Adipose tissue (tissue), 3 donors: ENCODE results near the gene AQP1. TPM values are rescaled to one million over a fixed set of nuclear protein-coding genes. Genes with fewer than 3 reads are reported as not detected.

Experiments used
- H3K27ac ChIP-seq: one replicate; pipeline ENCODE4 v1.5.1; 2013; ENCODE audit warnings: low read depth, low read length
- WGBS, 3 donors: extraction: QIAGEN DNeasy Blood & Tissue Kit; methylation state at CpG; one replicate each; pipeline ENCODE4 v1.1.7; 2013; 5-methylcytosine and 5-hydroxymethylcytosine counted together
- polyA plus RNA-seq, 3 donors: library from polyadenylated mRNA; stranded (reverse); fragments of 200-250 nt; gene quantifications; one replicate each; pipeline ENCODE4 v1.2.3, GENCODE V29; 2013
- donor health status: healthy with polysubstance abuse.
- donor health status: Bipolar disorder and iron deficiency.
- donor health status: healthy.

The AQP1 gene
- polyA plus RNA-seq, 3 donors, result 125 to 256 (median 173) TPM

GRCh38 chr7:30915005-30915601 lies 3.5 kb downstream of the AQP1 start:
- 56 to 74% (median 63%) methylated on average over 11 of the region's 11 CpGs for WGBS, 3 donors
- no peak overlapping the region for H3K27ac ChIP-seq

DNA sequence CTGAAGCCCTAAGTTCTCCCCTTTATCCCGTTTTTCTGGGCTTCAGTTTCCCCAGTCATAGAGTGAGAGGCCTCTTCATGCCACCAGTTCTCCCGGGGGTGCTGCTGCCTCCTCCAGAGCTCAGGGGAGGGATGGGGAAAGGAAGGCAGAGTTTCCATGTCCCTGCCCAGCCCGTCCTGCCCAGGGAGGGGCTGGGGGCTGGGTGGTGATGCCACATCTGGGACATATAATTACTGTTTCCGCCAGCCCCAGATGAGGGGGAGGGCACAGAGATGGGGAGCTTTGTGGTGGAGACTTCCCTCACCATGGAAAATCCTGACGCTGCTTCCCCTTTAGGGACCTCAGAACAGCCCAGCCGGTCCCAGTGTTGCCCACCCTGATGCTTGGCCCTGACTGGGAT lies 4.1 kb downstream of the AQP1 start:
- no peak overlapping the region for H3K27ac ChIP-seq
- 57 to 67% (median 64%) methylated on average over 4 to 6 of the region's 6 CpGs for WGBS, 3 donors

- H3K27ac ChIP-seq, result no peak overlapping the region
- WGBS, 3 donors, result 63 to 80% (median 71%) methylated on average over 3 of the region's 3 CpGs
These were observed 4.6 kb downstream of the AQP1 start for GRCh38 chr7:30916255-30916654.

DNA sequence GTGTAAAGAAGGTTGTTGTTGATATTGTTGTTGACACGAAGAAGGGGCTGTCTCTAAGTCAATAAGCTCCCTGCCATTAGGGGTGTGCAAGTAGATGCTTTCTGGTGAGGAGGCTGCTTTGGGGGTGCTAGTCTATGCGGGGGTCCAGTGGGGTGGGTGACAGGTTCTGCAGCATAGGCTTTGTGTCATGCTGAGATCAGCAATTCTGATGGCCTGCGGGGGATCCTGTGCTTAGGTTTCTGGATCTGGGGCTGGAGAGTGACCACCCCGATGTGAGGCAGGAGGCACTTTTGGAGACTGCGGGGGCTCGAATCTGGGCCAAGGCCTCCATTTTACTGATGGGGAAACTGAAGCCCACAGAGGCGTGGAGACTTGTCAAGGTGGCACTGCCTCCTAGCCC lies 5.1 kb downstream of the AQP1 start:
- 79 to 83% (median 82%) methylated on average over 7 of the region's 7 CpGs for WGBS, 3 donors
- no peak overlapping the region for H3K27ac ChIP-seq

GRCh38 chr7:30917216-30917893 lies 5.7 kb downstream of the AQP1 start:
- no peak overlapping the region for H3K27ac ChIP-seq
- WGBS, 3 donors, result 81 to 82% (median 81%) methylated on average over 4 of the region's 4 CpGs

- 80 to 92% (median 86%) methylated on average over 4 of the region's 4 CpGs for WGBS, 3 donors
These were observed 7.0 kb downstream of the AQP1 start for GRCh38 chr7:30918676-30919075.

DNA sequence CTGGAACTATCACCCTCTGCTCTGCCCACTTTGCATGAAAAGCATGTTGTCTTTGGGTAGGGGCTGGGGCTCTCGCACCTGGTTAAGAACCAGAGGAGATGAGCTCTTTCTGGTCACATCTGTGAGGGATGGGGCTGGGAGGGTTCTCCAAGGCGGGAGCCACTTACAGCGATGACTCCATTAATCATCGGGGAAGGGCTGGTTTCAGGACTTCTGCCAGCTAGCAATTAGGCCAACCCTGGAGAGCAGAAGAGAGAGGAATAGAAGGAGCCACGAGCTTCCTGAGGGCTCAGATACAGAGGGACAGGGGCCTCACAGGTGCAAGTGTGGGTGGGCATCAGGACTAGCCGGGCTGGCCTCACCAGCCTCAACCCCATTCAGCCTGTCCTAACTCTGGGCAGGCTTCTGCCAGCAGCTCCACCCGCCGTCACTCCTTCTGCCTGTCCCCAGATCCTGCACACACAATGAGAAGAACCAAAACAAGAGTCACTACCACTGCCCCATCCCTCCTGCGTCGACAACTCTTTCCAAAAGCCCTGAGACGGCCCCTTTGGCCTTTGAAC lies 8.4 kb downstream of the AQP1 start:
- 55 to 70% (median 57%) methylated on average over 11 of the region's 11 CpGs for WGBS, 3 donors
- no peak overlapping the region for H3K27ac ChIP-seq

More at GRCh38 chr7:30918676-30919075, 7.0 kb downstream of the AQP1 start:
- no peak overlapping the region for H3K27ac ChIP-seq

DNA sequence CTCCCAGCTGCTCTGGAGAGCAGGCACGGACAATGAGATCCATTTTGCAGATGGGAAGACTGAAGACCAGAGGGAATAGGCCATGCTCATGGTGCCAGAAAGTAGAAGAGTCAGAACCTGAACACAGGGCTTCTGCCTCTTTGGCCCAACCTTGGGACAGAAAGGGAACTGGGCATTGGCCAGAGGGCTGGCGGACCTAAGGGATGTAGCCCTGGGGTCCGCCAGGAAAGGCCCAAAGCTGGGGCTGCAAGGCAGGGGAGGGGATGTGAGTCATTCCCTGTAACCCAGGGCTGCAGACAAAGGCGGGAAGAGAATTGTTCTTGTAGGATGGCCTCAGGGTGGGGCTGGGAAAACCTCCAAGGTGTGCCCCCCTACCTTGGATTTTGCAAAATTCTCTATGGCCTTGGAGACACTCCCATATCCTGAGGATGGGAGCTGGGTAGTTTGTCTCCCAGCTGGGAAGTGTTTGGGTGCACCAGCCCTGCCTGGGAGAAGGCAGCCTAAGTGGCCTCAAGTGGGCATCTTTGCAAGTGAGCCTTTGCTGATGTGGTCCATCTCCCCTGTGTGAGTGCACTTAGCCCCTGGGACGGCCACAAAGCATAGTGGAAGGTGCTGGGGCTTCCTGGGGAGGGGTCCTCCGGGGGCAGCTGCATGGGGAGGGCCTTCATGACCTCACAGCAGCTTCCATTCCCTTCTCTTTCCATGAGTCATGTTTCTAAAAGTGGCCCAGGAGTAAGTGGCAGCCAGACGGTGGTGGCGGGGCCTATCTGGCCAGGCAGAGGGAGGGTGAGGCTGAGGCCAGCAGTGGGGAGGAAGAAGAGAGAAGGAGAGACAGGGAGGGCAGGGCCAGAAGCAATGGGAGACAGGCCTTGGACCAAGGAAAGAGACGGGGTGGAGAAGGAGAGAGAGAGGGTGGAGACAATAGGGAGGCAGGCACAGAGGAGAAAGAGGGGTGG lies 9.2 kb downstream of the AQP1 start:
- 52 to 71% (median 62%) methylated on average over 9 of the region's 9 CpGs for WGBS, 3 donors
- no peak overlapping the region for H3K27ac ChIP-seq

DNA sequence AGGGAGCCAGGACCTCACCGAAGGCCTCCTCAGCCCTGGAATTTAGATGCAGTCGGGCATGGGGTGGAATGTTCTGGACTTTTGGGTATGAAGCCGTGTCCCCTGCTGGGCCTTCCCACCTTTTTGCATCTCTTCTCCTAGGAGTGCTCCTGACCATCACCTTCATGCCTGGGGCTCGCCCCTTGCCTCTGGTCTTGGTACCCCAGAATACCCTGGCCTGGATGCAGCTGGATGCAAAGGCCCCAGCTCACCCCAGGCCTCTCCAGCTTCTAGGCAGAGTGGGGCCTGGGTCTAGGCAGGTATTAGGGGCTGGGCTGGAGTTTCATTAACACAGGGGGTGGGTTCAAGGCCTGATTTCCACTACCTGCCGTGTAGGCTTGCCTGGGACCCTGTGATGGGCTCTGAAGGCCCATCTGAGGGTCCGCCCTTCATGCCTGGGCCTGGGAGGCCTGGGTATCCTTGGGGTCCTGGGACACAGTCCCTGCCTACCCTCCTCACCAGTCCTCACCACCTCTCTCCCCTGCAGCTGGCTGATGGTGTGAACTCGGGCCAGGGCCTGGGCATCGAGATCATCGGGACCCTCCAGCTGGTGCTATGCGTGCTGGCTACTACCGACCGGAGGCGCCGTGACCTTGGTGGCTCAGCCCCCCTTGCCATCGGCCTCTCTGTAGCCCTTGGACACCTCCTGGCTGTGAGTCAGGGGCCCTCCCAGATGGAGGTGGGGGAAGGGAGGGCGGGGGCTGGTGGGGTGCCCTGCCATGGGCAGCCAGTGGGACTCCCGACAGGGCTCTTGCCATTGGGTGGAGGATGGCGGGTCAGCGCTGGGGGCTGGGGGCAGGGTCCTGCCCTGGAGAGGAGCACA lies 10.1 kb downstream of the AQP1 start:
- WGBS, 3 donors, result 88 to 89% (median 88%) methylated on average over 17 to 19 of the region's 19 CpGs
- H3K27ac ChIP-seq, result no peak overlapping the region

DNA sequence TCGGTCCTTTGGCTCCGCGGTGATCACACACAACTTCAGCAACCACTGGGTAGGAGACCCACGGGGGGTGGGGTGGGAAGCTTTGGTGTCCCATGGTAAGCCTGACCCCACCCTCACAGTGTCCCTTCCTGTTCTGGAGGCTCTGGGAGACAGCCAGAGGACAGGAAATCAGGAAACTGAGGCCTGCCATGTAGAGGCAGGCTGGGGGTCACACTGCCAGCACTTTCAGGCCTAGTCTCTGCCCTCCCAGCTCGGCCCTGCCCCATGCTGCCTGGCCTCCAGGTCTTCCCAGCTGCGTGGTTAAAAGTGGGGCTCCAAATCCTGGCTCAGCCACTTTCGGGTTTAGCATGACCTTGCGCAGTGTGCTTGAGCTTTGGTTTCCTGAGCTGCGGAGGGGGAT lies 10.9 kb downstream of the AQP1 start:
- no peak overlapping the region for H3K27ac ChIP-seq
- 86 to 93% (median 87%) methylated on average over 9 of the region's 9 CpGs for WGBS, 3 donors

DNA sequence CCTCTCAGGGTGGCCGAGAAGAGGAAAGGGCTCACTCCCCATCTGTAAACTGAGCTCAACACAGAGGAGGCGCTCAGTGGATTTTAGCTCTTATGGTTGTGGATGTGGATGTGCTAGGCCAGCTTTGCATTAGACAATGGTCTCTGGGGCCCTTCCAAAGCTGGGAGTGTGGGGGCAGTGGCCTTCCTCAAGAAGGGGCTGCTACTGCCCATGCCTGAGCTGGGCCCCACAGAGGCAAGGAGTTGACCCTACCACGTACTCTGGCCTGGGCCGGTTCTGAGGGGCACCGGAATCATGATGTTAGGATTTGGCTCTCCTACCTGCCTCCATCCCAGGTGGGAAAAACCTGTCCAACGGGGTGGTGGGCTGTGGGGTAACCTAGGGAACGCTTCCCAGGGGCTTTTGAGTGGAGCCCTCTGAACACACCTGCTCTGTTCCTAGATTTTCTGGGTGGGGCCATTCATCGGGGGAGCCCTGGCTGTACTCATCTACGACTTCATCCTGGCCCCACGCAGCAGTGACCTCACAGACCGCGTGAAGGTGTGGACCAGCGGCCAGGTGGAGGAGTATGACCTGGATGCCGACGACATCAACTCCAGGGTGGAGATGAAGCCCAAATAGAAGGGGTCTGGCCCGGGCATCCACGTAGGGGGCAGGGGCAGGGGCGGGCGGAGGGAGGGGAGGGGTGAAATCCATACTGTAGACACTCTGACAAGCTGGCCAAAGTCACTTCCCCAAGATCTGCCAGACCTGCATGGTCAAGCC lies 11.5 kb downstream of the AQP1 start:
- 92 to 93% (median 93%) methylated on average over 19 of the region's 19 CpGs for WGBS, 3 donors
- H3K27ac ChIP-seq, result no peak overlapping the region

DNA sequence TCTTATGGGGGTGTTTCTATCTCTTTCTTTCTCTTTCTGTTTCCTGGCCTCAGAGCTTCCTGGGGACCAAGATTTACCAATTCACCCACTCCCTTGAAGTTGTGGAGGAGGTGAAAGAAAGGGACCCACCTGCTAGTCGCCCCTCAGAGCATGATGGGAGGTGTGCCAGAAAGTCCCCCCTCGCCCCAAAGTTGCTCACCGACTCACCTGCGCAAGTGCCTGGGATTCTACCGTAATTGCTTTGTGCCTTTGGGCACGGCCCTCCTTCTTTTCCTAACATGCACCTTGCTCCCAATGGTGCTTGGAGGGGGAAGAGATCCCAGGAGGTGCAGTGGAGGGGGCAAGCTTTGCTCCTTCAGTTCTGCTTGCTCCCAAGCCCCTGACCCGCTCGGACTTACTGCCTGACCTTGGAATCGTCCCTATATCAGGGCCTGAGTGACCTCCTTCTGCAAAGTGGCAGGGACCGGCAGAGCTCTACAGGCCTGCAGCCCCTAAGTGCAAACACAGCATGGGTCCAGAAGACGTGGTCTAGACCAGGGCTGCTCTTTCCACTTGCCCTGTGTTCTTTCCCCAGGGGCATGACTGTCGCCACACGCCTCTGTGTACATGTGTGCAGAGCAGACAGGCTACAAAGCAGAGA lies 12.2 kb downstream of the AQP1 start:
- H3K27ac ChIP-seq, result no peak overlapping the region
- WGBS, 3 donors, result 88 to 94% (median 91%) methylated on average over 13 of the region's 13 CpGs

DNA sequence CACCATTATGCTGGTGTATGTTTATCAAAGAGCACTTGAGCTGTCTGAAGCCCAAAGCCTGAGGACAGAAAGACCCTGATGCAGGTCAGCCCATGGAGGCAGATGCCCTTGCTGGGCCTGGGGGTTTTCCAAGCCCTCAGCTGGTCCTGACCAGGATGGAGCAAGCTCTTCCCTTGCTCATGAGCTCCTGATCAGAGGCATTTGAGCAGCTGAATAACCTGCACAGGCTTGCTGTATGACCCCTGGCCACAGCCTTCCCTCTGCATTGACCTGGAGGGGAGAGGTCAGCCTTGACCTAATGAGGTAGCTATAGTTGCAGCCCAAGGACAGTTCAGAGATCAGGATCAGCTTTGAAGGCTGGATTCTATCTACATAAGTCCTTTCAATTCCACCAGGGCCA lies 13.0 kb downstream of the AQP1 start:
- H3K27ac ChIP-seq, result no peak overlapping the region

DNA sequence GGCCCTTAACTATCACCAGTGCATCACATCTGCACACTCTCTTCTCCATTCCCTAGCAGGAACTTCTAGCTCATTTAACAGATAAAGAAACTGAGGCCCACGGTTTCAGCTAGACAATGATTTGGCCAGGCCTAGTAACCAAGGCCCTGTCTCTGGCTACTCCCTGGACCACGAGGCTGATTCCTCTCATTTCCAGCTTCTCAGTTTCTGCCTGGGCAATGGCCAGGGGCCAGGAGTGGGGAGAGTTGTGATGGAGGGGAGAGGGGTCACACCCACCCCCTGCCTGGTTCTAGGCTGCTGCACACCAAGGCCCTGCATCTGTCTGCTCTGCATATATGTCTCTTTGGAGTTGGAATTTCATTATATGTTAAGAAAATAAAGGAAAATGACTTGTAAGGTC lies 13.5 kb downstream of the AQP1 start:
- WGBS, 3 donors, result 72 to 80% (median 73%) methylated on average over 2 of the region's 2 CpGs
- H3K27ac ChIP-seq, result no peak overlapping the region

DNA sequence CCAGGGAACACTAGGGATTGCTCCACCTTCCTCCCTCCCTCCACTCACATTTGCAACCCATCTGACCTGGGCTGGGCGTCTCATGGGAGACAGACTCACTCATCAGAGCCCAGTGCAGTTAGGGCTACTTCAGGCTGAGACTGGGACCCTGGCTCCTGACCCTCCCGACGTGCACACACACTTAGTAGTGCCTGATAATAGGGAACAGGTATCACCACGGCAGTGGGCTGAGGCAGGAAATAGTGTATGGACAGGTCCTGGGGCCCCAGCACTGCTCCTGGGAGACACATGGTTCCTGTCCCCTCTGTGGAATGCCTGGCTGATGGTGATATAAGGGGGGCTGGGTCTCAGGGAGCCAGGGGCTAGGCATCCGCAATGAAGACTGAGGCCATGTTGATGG lies 14.3 kb downstream of the AQP1 start:
- H3K27ac ChIP-seq, result no peak overlapping the region
- 73 to 93% (median 80%) methylated on average over 5 of the region's 5 CpGs for WGBS, 3 donors

- H3K27ac ChIP-seq, result no peak overlapping the region
- 84 to 86% (median 86%) methylated on average over 5 of the region's 5 CpGs for WGBS, 3 donors
These were observed 14.7 kb downstream of the AQP1 start for GRCh38 chr7:30926313-30926712.

GRCh38 chr7:30927040-30927439 lies 15.4 kb downstream of the AQP1 start:
- H3K27ac ChIP-seq, result no peak overlapping the region
- WGBS, 3 donors, result 86 to 94% (median 92%) methylated on average over 3 of the region's 3 CpGs
